Neural cell (in vitro differentiated cells): Measurements from ENCODE around the gene USE1. TPM values are rescaled to one million over a fixed set of nuclear protein-coding genes. Genes with fewer than 3 reads are reported as not detected.

Experiments
- H2AFZ ChIP-seq: fragments of 200-600, 300-800 bp; sonication (generic), shearing (Covaris generic); 2 replicates; pipeline ENCODE4 v1.6.0; 2014; ENCODE audit warnings: low read depth, mild to moderate bottlenecking, antibody characterized with exemption, low read length, moderate library complexity
- H3F3A ChIP-seq: fragments of 200-600 bp; shearing (Covaris generic); 2 replicates; pipeline ENCODE4 v1.6.1; 2016; ENCODE audit warnings: mild to moderate bottlenecking, moderate library complexity, mixed read lengths, antibody characterized with exemption, low read length; ENCODE audit not compliant: insufficient read depth, poor library complexity, severe bottlenecking
- H3K27ac ChIP-seq: fragments of 200-600, 300-800 bp; sonication (generic), shearing (Covaris generic); 2 replicates; pipeline ENCODE4 v1.5.1; 2014; ENCODE audit warnings: mild to moderate bottlenecking, low read length, moderate library complexity
- H3K27me3 ChIP-seq: fragments of 300-800, 200-600 bp; sonication (generic), shearing (Covaris generic); 2 replicates; pipeline ENCODE4 v1.6.0; 2014; ENCODE audit warnings: mild to moderate bottlenecking, low read depth, low read length, moderate library complexity; ENCODE audit not compliant: insufficient read depth
- H3K36me3 ChIP-seq: fragments of 300-800, 200-600 bp; sonication (generic), shearing (Covaris generic); 2 replicates; pipeline ENCODE4 v1.5.1; 2014; ENCODE audit warnings: mild to moderate bottlenecking, antibody characterized with exemption, low read length, moderate library complexity; ENCODE audit not compliant: insufficient read depth
- H3K4me2 ChIP-seq: fragments of 300-800, 200-600 bp; sonication (generic), shearing (Covaris generic); 2 replicates; pipeline ENCODE4 v1.6.0; 2014; ENCODE audit warnings: mild to moderate bottlenecking, low read length
- H3K4me3 ChIP-seq: fragments of 300-800, 200-600 bp; sonication (generic), shearing (Covaris generic); 2 replicates; pipeline ENCODE4 v1.5.1; 2014; ENCODE audit warnings: mild to moderate bottlenecking, low read length, moderate library complexity
- H3K79me2 ChIP-seq: fragments of 200-600 bp; shearing (Covaris generic); replicated peaks from 2 replicates; pipeline ENCODE4 v1.6.0; 2014; ENCODE audit warnings: mild to moderate bottlenecking, low read length, moderate library complexity; ENCODE audit not compliant: insufficient read depth
- H3K9ac ChIP-seq: fragments of 300-800, 200-600 bp; sonication (generic), shearing (Covaris generic); 2 replicates; pipeline ENCODE4 v1.6.1; 2016; ENCODE audit warnings: mild to moderate bottlenecking, low read length, mixed read lengths
- H3K9me2 ChIP-seq: fragments of 200-600 bp; shearing (Covaris generic); 2 replicates; pipeline ENCODE4 v1.6.1; 2016; ENCODE audit warnings: mild to moderate bottlenecking, low read length, mixed read lengths; ENCODE audit not compliant: insufficient read depth
- H3K9me3 ChIP-seq: fragments of 200-600, 300-800 bp; sonication (generic), shearing (Covaris generic); 2 replicates; pipeline ENCODE4 v1.6.1; 2016; ENCODE audit warnings: mild to moderate bottlenecking, mixed run types, low read length, moderate library complexity, mixed read lengths
- H4K20me1 ChIP-seq: fragments of 200-600 bp; shearing (Covaris generic); 2 replicates; pipeline ENCODE4 v1.6.1; 2016; ENCODE audit warnings: mild to moderate bottlenecking, mixed run types; ENCODE audit not compliant: insufficient read depth
- EP300 ChIP-seq: fragments of 450-650 bp; conservative IDR thresholded peaks from 2 replicates; pipeline ENCODE4 v1.6.1; 2014; ENCODE audit warnings: antibody characterized with exemption, mild to moderate bottlenecking, moderate library complexity; ENCODE audit not compliant: poor library complexity, severe bottlenecking
- EZH2 ChIP-seq: fragments of 200-600, 300-800 bp; shearing (Covaris generic), sonication (generic); IDR thresholded peaks from 2 replicates; pipeline ENCODE4 v1.6.1; 2014; ENCODE audit warnings: antibody characterized with exemption, low read length, borderline replicate concordance, mild to moderate bottlenecking; ENCODE audit not compliant: insufficient read depth, poor library complexity, severe bottlenecking
- MXI1 ChIP-seq: fragments of 450-650 bp; conservative IDR thresholded peaks from 2 replicates; pipeline ENCODE4 v1.6.1; 2014; ENCODE audit warnings: antibody characterized with exemption, mild to moderate bottlenecking; ENCODE audit not compliant: poor library complexity, severe bottlenecking
- POLR2AphosphoS5 ChIP-seq: IDR thresholded peaks from 2 replicates; pipeline ENCODE4 v1.6.1; 2012
- RAD21 ChIP-seq: fragments of 450-650 bp; conservative IDR thresholded peaks from 2 replicates; pipeline ENCODE4 v1.6.1; 2014; ENCODE audit warnings: antibody characterized with exemption, mild to moderate bottlenecking, moderate library complexity
- SMC3 ChIP-seq: fragments of 450-650 bp; conservative IDR thresholded peaks from 2 replicates; pipeline ENCODE4 v1.6.1; 2014; ENCODE audit warnings: antibody characterized with exemption, mild to moderate bottlenecking, moderate library complexity; ENCODE audit not compliant: poor library complexity
- TAF1 ChIP-seq: IDR thresholded peaks from 2 replicates; pipeline ENCODE4 v1.6.1; 2012; ENCODE audit warnings: low read depth
- polyA plus RNA-seq: library from polyadenylated mRNA; depleted of rRNA; stranded (reverse); fragments of >200 nt; gene quantifications from 2 replicates; pipeline ENCODE4 v1.2.3, GENCODE V29; 2014
- TF ChIP-seq, protein P1 (sequence below): IDR thresholded peaks from 2 replicates; pipeline ENCODE4 v1.6.1; 2012; ENCODE audit warnings: borderline replicate concordance
- TF ChIP-seq, protein P2 (sequence below): fragments of 450-650 bp; IDR thresholded peaks from 2 replicates; pipeline ENCODE4 v1.5.1; 2014; ENCODE audit warnings: antibody characterized with exemption, mild to moderate bottlenecking, moderate library complexity; ENCODE audit not compliant: poor library complexity, severe bottlenecking

Gene USE1
- polyA plus RNA-seq, 1 donor from 2014 or later, result 20.4 TPM

GRCh38 chr19:17226002-17226933 is 11.1 kb downstream of the USE1 start, which contains the start of gene OCEL1:
Gene OCEL1 (plus strand): TSS chr19:17226226. CDS start chr19:17226248, 22 bp downstream.
- H3K27me3 ChIP-seq, result no peaks in the 10 kb centered on the region
- TF ChIP-seq, protein P1, sequence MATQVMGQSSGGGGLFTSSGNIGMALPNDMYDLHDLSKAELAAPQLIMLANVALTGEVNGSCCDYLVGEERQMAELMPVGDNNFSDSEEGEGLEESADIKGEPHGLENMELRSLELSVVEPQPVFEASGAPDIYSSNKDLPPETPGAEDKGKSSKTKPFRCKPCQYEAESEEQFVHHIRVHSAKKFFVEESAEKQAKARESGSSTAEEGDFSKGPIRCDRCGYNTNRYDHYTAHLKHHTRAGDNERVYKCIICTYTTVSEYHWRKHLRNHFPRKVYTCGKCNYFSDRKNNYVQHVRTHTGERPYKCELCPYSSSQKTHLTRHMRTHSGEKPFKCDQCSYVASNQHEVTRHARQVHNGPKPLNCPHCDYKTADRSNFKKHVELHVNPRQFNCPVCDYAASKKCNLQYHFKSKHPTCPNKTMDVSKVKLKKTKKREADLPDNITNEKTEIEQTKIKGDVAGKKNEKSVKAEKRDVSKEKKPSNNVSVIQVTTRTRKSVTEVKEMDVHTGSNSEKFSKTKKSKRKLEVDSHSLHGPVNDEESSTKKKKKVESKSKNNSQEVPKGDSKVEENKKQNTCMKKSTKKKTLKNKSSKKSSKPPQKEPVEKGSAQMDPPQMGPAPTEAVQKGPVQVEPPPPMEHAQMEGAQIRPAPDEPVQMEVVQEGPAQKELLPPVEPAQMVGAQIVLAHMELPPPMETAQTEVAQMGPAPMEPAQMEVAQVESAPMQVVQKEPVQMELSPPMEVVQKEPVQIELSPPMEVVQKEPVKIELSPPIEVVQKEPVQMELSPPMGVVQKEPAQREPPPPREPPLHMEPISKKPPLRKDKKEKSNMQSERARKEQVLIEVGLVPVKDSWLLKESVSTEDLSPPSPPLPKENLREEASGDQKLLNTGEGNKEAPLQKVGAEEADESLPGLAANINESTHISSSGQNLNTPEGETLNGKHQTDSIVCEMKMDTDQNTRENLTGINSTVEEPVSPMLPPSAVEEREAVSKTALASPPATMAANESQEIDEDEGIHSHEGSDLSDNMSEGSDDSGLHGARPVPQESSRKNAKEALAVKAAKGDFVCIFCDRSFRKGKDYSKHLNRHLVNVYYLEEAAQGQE, result peak; percentile 45
- TF ChIP-seq SMC3 (peak; percentile 52), EZH2 (no peak), EP300 (peak; percentile 66), MXI1 (peak; percentile 45), RAD21 (peak; percentile 43), POLR2AphosphoS5 (peak; percentile 64), TAF1 (peak; percentile 77)
- TF ChIP-seq, protein P2, sequence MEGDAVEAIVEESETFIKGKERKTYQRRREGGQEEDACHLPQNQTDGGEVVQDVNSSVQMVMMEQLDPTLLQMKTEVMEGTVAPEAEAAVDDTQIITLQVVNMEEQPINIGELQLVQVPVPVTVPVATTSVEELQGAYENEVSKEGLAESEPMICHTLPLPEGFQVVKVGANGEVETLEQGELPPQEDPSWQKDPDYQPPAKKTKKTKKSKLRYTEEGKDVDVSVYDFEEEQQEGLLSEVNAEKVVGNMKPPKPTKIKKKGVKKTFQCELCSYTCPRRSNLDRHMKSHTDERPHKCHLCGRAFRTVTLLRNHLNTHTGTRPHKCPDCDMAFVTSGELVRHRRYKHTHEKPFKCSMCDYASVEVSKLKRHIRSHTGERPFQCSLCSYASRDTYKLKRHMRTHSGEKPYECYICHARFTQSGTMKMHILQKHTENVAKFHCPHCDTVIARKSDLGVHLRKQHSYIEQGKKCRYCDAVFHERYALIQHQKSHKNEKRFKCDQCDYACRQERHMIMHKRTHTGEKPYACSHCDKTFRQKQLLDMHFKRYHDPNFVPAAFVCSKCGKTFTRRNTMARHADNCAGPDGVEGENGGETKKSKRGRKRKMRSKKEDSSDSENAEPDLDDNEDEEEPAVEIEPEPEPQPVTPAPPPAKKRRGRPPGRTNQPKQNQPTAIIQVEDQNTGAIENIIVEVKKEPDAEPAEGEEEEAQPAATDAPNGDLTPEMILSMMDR, result no peak
- H3K36me3 ChIP-seq, result no peaks in the 10 kb centered on the region
- peak within 1 kb of the TSS; percentile 78 for H3K9ac ChIP-seq
- H3K9me3 ChIP-seq, result no peaks in the 10 kb centered on the region
- peak within 1 kb of the TSS; percentile 88 for H3K27ac ChIP-seq
- no peaks in the 10 kb centered on the region for H3K9me2 ChIP-seq
- no peaks in the 10 kb centered on the region for H3K79me2 ChIP-seq
- H3F3A ChIP-seq, result no peaks in the 10 kb centered on the region
- no peaks in the 10 kb centered on the region for H4K20me1 ChIP-seq
- peak within 1 kb of the TSS; percentile 70 for H3K4me2 ChIP-seq
- peak within 1 kb of the TSS; percentile 84 for H3K4me3 ChIP-seq
- H2AFZ ChIP-seq, result peak within 1 kb of the TSS; percentile 19

DNA sequence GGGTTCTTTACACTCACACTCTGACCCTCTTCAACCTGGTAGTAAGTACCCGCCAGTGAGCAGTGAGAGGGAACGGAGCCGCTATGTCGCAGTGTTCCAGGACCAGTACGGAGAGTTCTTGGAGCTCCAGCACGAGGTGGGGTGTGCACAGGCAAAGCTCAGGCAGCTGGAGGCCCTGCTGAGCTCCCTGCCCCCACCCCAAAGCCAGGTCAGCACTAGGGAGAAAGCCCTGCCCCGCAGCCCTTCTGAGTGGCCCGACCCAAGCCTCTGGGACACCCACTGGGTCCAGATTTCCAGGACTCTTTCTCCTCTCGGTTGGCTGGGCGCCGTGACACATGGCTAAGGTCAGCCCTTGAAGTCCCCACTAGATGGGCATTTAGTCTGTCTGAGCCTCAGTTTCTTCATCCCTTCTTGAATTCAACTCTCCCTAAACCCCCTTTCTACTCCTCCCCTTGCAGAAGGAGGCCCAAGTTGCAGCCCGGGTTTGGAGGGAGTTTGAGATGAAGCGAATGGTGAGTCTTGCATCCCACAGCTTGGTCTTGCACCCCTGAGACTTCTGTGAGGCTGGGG is 12.7 kb downstream of the USE1 start:
- no peaks in the 10 kb centered on the region for H3K79me2 ChIP-seq
- H3K4me2 ChIP-seq, result no peak overlapping the region
- H3K36me3 ChIP-seq, result no peaks in the 10 kb centered on the region
- no peak overlapping the region for H3K4me3 ChIP-seq
- TF ChIP-seq RAD21 (no peak), EP300 (no peak), EZH2 (no peak), POLR2AphosphoS5 (no peak), MXI1 (no peak), TAF1 (no peak), SMC3 (no peak)
- TF ChIP-seq, protein P2, result no peak
- TF ChIP-seq, protein P1, result no peak
- H3F3A ChIP-seq, result no peaks in the 10 kb centered on the region
- no peak overlapping the region for H2AFZ ChIP-seq
- no peaks in the 10 kb centered on the region for H3K9me2 ChIP-seq
- H3K27ac ChIP-seq, result no peak overlapping the region
- no peaks in the 10 kb centered on the region for H4K20me1 ChIP-seq
- H3K9ac ChIP-seq, result no peak overlapping the region
- no peaks in the 10 kb centered on the region for H3K9me3 ChIP-seq
- no peaks in the 10 kb centered on the region for H3K27me3 ChIP-seq
